H1 (cell line): Measurements from ENCODE around the gene ACTR2. TPM values are rescaled to one million over a fixed set of nuclear protein-coding genes. Genes with fewer than 3 reads are reported as not detected.
A peak's percentile ranks its signal among the peaks of the same experiment; 100 is the strongest.

Experiments
- BCL11A ChIP-seq, 2 experiments: IDR thresholded peaks; one replicate each; pipeline ENCODE4 v1.6.1; 2011; ENCODE audit warnings: low read depth in 2 of 2, low read length in 2 of 2, mild to moderate bottlenecking in 2 of 2
- CTBP2 ChIP-seq: IDR thresholded peaks from 2 replicates; pipeline ENCODE4 v1.7.0; 2011; ENCODE audit warnings: borderline replicate concordance, mild to moderate bottlenecking, moderate library complexity, mixed read lengths, low read length; ENCODE audit not compliant: insufficient read depth, insufficient read length
- KDM1A ChIP-seq: fragments of 200-600, 300-600 bp; sonication (generic); IDR thresholded peaks from 2 replicates; pipeline ENCODE4 v1.7.1; 2016; ENCODE audit warnings: mild to moderate bottlenecking, low read length, borderline replicate concordance
- POLR2AphosphoS5 ChIP-seq: IDR thresholded peaks from 2 replicates; pipeline ENCODE4 v1.6.1; 2011; ENCODE audit warnings: low read depth, low read length
- POU5F1 ChIP-seq: IDR thresholded peaks from 2 replicates; pipeline ENCODE4 v1.6.1; 2011; ENCODE audit warnings: low read depth, mild to moderate bottlenecking, low read length, moderate library complexity
- RAD21 ChIP-seq, 2 experiments: IDR thresholded peaks in 1 of 2; conservative IDR thresholded peaks in 1 of 2; 2 replicates each; pipeline ENCODE4 v1.6.1; 2011; ENCODE audit warnings: low read depth in 2 of 2, low read length in 2 of 2, improper control_type of control experiment in 1 of 2, inconsistent platforms in 1 of 2, mild to moderate bottlenecking in 1 of 2, moderate library complexity in 1 of 2
- SP4 ChIP-seq: IDR thresholded peaks from 2 replicates; pipeline ENCODE4 v1.6.1; 2012; ENCODE audit warnings: low read length, inconsistent platforms
- polyA plus RNA-seq, 7 experiments: library from polyadenylated mRNA; depleted of rRNA in 3 of 7; stranded (reverse) in 5 of 7; unstranded in 2 of 7; fragments of >200 nt in 5 of 7; fragments of 200-250 nt in 2 of 7; gene quantifications; 1 replicate in 5 of 7; 2 replicates in 1 of 7; 4 replicates in 1 of 7; pipeline versions ENCODE4 v1.2.1 to v1.2.3, GENCODE V29; 2011 to 2013; ENCODE audit warnings: missing spikeins in 2 of 7, mixed read lengths in 2 of 7
- total RNA-seq: library from RNA; stranded (reverse); fragmentation: NEBNext Ultra II Directional; extraction: Animal tissue kit (Norgen Biotek cat#: 25700); gene quantifications from 2 replicates; pipeline ENCODE4 v1.2.1, GENCODE V29; 2021
- TF ChIP-seq, protein P1 (sequence below), 3 experiments: IDR thresholded peaks; 1 replicate in 2 of 3; 2 replicates in 1 of 3; pipeline versions ENCODE4 v1.5.1 to v1.6.1; 2011; ENCODE audit warnings: low read length in 3 of 3, mild to moderate bottlenecking in 3 of 3, inconsistent platforms in 2 of 3, low read depth in 1 of 3, moderate library complexity in 1 of 3; ENCODE audit not compliant: insufficient read depth in 1 of 3; ENCODE audit errors: control extremely low read depth in 1 of 3

The ACTR2 gene
- total and polyA plus RNA-seq, 2 of the 8 experiments (the other 6 are each of a cell fraction or from before 2014, with no cell fraction given), result 28.3 to 171 TPM

DNA sequence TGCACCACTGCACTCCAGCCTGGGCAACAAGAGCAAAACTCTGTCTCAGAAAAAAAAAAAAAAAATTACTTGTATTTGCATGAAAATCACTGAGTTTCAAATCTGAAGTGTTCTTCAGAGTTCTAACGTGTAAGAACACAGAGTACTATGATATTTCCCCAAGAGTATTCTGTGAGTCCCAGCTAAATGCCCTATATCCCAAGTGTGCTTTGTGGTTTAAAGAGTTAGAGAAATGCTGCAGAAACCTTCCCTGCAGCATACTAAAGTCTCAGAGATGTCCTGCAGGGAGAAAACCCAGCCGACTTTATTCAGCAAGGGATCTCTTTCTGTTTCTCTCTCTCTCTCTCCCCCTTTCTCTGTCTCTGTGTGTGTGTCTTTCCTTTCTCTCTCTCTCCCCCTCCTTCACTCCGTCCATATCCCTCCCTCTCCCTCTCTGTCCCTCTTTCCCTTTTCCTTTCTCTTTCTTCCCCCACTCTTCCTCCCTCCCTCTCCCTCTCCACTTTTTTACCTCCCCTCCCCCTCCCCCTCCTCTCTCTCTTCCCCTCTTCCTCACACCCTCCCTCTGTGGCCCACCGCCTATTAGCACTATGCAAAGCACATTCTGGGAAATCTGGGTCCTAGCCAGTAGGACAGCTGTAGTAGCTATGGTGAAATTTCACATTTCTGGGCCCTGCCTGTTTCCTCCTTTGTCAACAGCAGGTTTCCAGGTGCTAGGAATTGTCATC, 54.2 kb downstream of the ACTR2 start (continued):
- TF ChIP-seq CTBP2 (no peak), SP4 (no peak), RAD21 (IDR thresholded peaks at IDR 0.05 in 1 of 2, conservative IDR thresholded peaks at IDR 0.05 in 1 of 2; ENCODE audit: low read depth in 2 of 2, low read length in 2 of 2) (no peak), POLR2AphosphoS5 (no peak), POU5F1 (no peak), BCL11A (IDR thresholded peaks at IDR 0.05; ENCODE audit: low read depth in 2 of 2, low read length in 2 of 2) (no peak), KDM1A (peak; percentile 75; the same call in 1 of the 2 replicates)
- TF ChIP-seq, protein P1, sequence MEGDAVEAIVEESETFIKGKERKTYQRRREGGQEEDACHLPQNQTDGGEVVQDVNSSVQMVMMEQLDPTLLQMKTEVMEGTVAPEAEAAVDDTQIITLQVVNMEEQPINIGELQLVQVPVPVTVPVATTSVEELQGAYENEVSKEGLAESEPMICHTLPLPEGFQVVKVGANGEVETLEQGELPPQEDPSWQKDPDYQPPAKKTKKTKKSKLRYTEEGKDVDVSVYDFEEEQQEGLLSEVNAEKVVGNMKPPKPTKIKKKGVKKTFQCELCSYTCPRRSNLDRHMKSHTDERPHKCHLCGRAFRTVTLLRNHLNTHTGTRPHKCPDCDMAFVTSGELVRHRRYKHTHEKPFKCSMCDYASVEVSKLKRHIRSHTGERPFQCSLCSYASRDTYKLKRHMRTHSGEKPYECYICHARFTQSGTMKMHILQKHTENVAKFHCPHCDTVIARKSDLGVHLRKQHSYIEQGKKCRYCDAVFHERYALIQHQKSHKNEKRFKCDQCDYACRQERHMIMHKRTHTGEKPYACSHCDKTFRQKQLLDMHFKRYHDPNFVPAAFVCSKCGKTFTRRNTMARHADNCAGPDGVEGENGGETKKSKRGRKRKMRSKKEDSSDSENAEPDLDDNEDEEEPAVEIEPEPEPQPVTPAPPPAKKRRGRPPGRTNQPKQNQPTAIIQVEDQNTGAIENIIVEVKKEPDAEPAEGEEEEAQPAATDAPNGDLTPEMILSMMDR (IDR thresholded peaks at IDR 0.05; ENCODE audit: control extremely low read depth in 1 of 3, insufficient read depth in 1 of 3, low read depth in 1 of 3, low read length in 3 of 3), result no peak
